Measurements from ENCODE around the gene FAM162B.
"Not testable (repeated sequence)": the region's sequence is repeated elsewhere in the genome, so short reads cannot be mapped to it uniquely, and the experiment has no call there.

Gene FAM162B

GRCh38 chr6:116764961-116765841, at the start of gene FAM162B:
FAM162B (minus strand) TSS chr6:116765719; CDS start chr6:116765576, 143 bp downstream.
- peak; percentile 70 for DNase-seq (ENCODE audit: low spot score)

DNA sequence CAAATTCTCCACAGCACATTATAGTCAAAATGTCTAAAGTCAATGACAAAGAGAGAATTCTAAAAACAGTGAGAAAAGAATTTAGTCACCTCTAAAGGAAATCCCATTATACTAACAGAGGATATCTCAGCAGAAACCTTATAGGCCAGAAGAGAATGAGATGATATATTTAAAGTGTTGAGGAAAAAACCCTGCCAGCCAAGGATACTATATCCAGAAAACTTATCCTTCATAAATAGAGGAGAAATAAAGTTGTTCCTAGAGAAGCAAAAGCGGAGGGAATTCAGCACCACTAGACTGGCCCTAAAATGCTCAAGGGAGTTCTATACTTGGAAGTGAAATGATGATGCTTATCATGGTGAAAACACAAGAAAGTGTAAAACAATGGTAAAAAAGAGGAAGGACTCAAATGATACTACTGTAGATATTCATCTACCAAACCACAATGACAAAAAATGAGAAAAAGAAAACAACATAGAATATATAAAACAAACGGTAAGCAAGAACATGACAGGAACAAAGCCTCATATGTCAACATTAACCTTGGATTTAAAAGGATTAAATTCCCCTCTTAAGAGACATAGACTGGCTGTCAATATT, 46.6 kb upstream of the FAM162B start:
- DNase-seq (ENCODE audit: low spot score), result no peak

GRCh38 chr6:116801971-116802370, 36.5 kb upstream of the FAM162B start:
- no peak for DNase-seq (ENCODE audit: low spot score)

DNA sequence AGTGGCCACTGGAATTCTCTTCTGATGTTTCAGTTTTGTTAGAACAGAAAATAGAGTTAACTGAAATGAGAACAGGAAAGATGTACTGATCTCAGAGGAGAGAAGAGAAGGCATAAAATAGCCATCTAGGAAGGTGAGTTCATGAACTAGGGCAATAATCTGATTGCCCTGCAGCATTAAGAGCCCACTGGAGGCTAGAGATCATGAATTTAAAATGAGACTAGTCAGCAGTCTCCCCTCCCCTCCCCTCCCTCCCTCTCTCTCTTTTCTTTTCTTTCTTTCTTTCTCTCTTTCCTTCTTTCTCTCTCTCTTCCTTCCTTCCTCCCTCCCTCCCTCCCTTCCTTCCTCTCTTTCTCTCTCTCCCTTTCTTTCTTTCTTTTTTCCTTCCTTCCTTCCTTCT, 34.4 kb upstream of the FAM162B start:
- no peak for DNase-seq (ENCODE audit: low spot score)

DNA sequence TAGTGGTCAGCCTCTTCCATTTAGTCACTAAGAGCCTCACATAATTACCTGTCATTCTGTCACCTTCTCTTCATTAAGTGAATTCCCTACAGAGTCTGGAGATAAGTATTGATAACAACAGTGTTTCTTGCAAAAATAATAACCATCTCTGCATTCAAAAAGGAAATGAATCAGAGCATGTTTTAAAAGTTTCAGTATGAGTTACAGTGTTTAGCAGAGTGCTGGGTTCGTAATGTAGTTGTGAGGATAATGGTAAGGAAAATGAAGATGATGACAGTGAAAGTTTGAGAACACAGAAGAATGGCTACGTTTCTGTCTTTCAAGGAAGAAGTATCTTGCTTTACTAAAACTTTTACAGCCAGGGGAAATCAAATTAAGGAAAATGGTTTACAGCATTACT, 32.1 kb upstream of the FAM162B start:
- DNase-seq (ENCODE audit: low spot score), result no peak

DNA sequence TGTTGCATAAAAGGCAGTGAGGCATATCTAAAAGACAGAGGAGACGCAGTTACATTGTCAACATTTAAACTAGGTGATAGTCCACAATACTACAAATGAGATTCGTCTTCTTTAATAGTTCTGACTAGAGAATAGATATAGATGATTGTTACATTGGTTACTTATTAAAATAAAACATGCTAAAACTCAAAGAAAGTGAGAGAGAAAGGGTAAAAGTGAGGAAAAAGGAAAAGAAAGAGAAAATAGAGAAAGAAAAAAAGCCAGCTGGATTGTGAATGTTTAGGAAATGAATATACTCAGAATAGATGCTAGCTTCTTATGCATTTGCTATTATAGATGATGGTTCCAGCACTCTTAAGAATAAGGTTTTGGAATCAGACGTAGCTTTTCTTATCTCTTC, 27.7 kb upstream of the FAM162B start:
- DNase-seq (ENCODE audit: low spot score), result no peak

DNA sequence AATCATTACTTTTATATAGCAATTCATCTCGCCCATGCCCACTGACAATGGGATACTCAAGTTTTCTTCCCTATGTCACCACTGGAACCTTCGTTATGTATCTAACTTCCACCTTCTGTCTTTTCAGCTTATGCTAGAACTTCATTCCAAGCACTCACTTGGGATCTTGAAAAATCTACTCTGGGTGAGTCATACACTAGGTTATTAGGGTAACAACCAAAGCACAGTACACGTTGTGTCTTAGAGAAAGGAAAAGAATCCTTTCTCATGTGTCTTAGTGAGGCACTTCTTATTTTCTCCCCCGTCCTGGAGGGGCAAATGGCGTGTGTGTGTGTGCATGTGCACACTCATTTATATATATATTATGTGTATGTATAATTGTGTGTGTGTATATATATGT, 18.3 kb upstream of the FAM162B start:
- no peak for DNase-seq (ENCODE audit: low spot score)

- DNase-seq (ENCODE audit: low spot score), result peak; percentile 29
Observed at GRCh38 chr6:116779573-116780164, 14.2 kb upstream of the FAM162B start.

GRCh38 chr6:116773886-116774285, 8.4 kb upstream of the FAM162B start:
- DNase-seq (ENCODE audit: low spot score), result no peak

GRCh38 chr6:116772450-116772849, 6.9 kb upstream of the FAM162B start:
- DNase-seq (ENCODE audit: low spot score), result no peak

DNA sequence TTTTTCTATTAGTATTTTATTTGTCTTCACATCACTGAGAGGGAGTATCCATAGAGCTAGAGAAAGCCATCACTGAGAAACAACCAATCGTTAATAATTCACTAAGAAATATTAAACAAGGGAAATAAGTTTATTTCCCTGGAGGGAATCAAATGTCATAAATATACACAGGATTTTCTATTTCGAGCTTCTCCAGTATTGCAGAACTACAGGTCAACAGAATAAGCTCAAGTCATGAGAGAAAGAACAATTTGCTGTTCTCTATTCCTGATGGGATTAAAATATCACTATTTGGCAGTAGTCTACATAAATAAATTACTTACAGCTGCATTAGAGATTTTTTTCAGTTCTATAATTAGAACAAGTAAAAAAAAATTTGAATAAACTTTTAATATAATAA, 2.2 kb upstream of the FAM162B start:
- no peak for DNase-seq (ENCODE audit: low spot score)

DNA sequence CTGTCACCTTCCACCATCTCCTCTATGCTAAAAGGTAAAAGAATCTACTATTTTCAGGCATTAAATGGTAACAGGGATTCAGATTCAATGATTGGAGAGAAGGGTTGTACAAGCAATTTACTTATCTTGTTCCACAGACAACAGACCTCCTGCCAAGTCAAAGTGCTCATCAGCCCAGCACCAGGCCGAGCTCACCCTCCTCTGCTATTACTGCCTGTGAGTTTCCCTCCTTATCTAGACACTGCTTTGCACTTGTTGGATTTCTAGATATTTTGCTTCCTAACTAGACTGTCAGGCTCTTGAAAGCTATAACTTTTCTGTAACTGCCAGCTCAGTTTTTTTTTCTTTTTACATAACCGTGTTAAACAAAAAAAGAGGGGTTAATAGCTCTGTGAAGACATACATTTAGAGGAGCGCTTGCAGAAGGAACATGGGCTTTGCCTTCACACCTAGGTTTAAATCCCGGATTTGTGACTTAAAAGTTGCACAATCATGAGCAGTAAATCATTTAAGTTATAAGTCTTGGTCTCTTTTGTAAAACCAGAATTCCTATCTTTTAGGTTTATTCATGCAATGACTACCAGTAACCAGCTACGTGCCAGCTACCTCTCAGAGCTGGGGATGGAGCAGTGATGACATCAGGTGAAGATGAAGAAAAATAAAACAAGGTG, 1.1 kb upstream of the FAM162B start:
- DNase-seq (ENCODE audit: low spot score), result no peak

GRCh38 chr6:116764629-116764960, 924 bp downstream of the FAM162B start:
- peak; percentile 45 for DNase-seq (ENCODE audit: low spot score)

DNA sequence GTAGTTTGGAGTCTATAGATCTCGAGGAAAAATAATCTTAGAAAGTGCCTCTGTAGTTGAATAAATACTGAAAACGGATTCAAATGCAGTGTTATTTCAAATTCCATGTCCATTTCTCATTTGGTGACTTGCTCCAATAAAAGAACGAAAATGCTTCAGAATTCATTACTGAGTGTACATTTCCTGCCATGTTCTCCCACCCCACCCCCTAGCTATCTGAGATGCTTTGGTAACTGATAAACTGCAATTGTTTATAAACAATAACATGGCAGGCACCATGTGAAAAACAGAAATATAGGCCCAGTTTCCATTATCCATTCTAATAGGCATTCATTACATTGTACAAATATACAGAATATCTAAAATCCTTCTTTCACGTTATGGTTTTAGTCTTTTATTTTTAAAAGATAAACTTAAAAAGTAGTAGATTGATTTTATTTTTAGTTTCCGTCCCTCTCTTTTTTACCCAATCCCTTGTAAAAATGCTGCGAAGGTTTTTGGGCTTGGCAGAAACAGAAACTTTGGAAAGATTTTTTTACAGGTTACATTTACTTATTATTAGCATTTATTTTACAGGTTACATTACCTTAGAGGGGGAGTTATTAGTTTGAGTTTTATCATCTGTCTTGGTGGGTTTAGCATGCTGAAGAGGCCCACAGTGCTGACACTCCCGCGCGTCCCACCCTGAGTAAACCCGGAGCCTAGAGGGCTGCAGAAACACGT, 1.5 kb downstream of the FAM162B start:
- no peak for DNase-seq (ENCODE audit: low spot score)

DNA sequence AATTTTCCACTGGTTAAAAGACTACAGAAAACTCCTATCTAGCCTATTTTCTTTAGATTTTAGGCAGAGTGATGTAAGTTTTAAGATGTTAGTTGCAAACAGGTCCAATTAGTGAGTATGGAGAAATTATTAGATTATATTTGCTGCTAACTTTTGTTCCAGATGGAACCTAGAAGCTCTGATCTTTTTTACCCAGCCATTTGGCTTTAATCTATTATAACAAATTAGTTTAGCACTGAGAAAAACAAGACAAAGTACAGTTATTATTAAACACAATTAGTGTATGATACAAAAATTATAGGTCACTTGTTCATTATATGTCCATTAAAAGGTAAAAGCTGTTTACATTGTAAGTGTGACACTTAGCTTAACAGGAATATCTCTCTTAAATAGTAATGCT, 2.5 kb downstream of the FAM162B start:
- no peak for DNase-seq (ENCODE audit: low spot score)

DNA sequence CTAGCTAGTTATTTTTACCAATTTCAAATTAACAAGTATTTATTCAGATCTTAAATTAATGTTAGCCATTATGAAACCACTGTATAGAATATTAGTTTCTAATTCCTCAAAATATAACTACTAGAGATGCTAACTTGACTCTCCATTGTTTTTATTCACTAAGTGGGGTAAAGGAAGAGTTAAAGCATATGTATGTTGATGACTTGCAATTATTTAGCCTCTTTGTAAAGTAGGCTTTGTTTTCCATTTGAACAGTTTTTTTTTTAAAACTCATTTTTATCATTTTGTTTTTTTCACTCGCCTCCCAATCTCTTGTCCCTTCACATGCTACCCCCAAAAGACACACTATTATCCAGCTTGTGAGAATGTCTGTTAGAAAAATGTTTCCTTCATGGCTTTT, 3.3 kb downstream of the FAM162B start:
- no peak for DNase-seq (ENCODE audit: low spot score)

DNA sequence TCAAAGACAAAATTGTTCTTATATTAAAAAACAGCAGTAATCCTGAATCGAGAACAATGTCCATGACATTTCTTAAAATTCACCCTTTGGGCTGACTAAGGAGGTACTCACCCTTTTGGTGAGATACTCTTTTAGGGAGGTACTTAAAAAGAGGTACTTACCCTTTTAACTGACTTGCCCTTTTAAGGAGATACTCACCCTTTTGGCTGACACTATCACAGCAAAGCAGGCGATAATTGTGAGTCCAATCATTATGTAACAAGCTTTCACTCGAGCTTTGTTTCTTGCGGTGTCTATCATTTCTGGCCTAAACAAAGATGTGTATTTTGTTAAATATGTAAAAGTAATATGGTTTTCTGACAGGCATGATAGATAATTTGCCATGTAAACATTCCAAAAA, 3.7 kb downstream of the FAM162B start:
- no peak for DNase-seq (ENCODE audit: low spot score)

GRCh38 chr6:116745176-116745575, 20.3 kb downstream of the FAM162B start:
- no peak for DNase-seq (ENCODE audit: low spot score)

- no peak for DNase-seq (ENCODE audit: low spot score)
Observed at GRCh38 chr6:116741571-116741970, 23.9 kb downstream of the FAM162B start.

DNA sequence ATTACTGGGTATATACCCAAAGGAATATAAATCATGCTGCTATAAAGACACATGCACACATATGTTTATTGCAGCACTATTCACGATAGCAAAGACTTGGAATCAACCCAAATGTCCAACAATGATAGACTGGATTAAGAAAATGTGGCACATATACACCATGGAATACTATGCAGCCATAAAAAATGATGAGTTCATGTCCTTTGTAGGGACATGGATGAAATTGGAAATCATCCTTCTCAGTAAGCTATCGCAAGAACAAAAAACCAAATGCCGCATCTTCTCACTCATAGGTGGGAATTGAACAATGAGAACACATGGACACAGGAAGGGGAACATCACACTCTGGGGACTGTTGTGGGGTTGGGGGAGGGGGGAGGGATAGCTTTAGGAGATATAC, 25.0 kb downstream of the FAM162B start:
- DNase-seq (ENCODE audit: low spot score), result not testable (repeated sequence)

DNA sequence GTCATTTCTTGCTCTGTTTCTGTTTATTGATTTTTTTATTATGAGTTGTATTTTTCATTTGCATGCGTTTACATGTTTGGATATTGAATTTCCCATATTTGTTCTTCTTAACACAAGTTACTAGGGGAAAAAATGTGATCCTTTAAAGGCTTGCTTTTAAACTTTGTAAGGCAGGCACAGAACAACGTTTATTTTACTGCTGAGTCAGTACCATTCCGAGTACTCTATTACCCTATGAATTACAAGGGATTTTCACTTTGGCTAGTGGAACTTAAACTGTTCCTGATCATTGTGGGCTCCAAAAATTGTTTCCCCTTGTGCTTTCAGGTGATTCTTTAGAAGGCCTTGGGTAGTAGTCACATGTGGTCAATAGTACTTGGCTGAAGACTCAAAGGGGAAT, 28.5 kb downstream of the FAM162B start:
- no peak for DNase-seq (ENCODE audit: low spot score)

- DNase-seq (ENCODE audit: low spot score), result no peak
Observed at GRCh38 chr6:116730513-116730912, 35.0 kb downstream of the FAM162B start.
